Large intestine (tissue), 3 donors: ENCODE measurements around the gene HARS2. TPM values are rescaled to one million over a fixed set of nuclear protein-coding genes. Genes with fewer than 3 reads are reported as not detected.
"Not testable (repeated sequence)": the region's sequence is repeated elsewhere in the genome, so short reads cannot be mapped to it uniquely, and the experiment has no call there.

Experiments used
- DNase-seq, 2 donors: peaks; one replicate each; pipeline versions ENCODE4 v3.0.0 to v3.0.0-alpha.2; 2013
- H3K27ac ChIP-seq: one replicate; pipeline ENCODE4 v1.5.1; 2013; ENCODE audit warnings: low read length
- H3K27me3 ChIP-seq: 2 replicates; pipeline ENCODE4 v1.6.1; 2013; ENCODE audit warnings: low read length; ENCODE audit not compliant: control insufficient read depth, insufficient read depth
- H3K36me3 ChIP-seq: 2 replicates; pipeline ENCODE4 v1.6.1; 2013; ENCODE audit warnings: low read length; ENCODE audit not compliant: control insufficient read depth, insufficient read depth
- H3K4me1 ChIP-seq: one replicate; pipeline ENCODE4 v1.6.1; 2013; ENCODE audit warnings: low read length; ENCODE audit not compliant: control insufficient read depth, insufficient read depth
- H3K4me3 ChIP-seq: one replicate; pipeline ENCODE4 v1.5.1; 2013; ENCODE audit warnings: low read length
- H3K9me3 ChIP-seq: one replicate; pipeline ENCODE4 v1.6.1; 2013; ENCODE audit warnings: mild to moderate bottlenecking, low read depth, low read length, moderate library complexity; ENCODE audit not compliant: control insufficient read depth
- WGBS: methylation state at CpG from one replicate; pipeline ENCODE4 v1.1.5; 2013; ENCODE audit warnings: low lambda C conversion rate; ENCODE audit not compliant: insufficient coverage; 5-methylcytosine and 5-hydroxymethylcytosine counted together
- polyA plus RNA-seq: library from polyadenylated mRNA; unstranded; fragments of 120-200 nt; gene quantifications from one replicate; pipeline ENCODE4 v1.2.1, GENCODE V29; 2013

Gene HARS2
- polyA plus RNA-seq, 1 donor = 39.2 TPM

DNA sequence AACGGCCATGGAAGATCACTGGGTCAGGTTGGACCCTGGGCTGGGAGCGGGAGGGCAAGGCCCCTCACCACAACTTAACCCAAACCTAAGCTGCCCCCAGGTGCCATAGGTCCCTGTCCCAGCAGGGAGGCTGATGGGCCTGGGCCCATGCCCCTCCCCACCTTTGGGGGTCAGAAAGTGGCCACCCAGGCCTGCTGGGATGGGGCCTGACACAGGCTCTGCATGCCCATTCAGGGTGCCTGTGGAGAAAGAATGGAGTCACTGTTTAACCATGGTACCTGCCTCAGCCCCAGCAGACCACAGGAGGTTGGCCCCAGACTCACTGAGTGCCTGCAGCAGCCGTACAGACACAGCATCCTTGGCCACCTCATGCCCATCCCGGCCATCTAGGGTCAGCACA is 20.2 kb upstream of the HARS2 start:
- H3K4me3 ChIP-seq, H3K9me3 ChIP-seq, H3K4me1 ChIP-seq, H3K27ac ChIP-seq, H3K27me3 ChIP-seq, DNase-seq: not testable (repeated sequence)
- peaks cover 64% of the 10 kb centered on the region for H3K36me3 ChIP-seq
- WGBS = no CpG with 5 or more reads among the region's 4 CpGs

DNA sequence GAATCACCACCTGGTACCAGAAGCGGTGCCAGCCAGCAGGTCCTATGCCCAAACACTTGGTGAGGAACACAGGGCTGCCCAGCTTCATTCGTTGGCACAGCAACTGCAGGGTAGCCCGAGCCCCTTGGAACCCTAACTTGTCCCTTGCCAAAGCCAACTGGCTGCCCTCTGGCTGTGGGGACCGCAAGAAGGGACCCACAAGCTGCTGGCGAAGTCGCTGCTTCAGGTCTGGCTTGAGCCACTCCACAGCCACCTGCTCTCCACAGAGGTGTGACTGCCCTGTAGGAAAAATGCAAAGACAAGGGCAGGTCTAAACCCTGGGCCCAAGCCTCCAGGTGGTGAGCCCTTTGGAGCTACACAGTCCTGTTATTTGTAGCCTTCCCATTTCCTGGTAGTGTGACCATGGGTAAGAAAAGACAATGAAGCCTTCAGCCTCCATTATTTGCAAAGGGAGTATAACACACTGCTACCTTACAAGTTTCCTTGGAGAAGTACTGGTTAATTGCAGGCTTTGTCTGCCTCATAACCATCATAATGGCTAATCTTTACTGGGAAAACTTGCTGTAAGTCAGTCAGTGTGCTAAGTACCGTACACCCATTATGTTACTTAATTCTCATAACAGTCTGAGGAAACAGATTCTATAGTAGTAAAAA is 19.7 kb upstream of the HARS2 start:
- no peak overlapping the region for H3K27ac ChIP-seq
- WGBS = no CpG with 5 or more reads among the region's 7 CpGs
- DNase-seq = peak in 1 of 2 donors; percentile 9

DNA sequence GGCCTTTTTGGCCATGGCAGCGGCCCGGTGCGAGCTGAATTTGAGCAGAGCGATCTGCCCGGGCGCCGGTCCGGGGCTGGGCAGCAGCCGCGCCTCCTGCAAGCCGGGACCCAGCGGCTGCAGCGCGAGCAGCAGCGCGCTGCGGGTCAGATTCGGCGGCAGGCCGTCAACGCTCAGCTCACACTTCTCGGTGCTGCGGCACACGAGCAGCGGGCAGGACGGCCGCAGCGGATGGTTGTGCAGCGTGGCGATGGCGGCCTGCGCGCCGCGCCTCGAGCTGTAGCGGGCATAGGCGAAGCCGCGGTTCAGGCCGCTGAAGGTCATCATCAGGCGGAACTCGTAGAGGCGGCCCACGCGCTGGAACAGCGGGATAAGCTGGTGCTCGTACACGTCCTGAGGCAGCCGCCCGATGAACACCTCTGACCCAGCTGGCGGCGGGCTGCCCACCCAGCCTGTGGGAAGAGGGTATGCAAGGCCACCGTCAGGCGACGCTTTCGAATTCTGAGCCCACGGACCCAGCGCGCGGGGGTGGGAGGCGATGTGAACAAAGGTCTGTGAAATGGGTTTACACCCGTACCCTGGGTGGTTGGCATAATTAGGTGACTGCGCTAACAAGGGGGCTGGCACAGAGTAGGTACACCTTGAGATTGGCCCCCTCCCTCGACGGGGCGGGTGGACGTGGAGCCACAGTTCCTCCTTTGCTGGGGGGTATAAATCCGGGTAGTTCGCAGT is 18.6 kb upstream of the HARS2 start:
- H3K27ac ChIP-seq = no peak overlapping the region

More for the DNA sequence above, 19.7 kb upstream of the HARS2 start:
- no peaks in the 10 kb centered on the region for H3K9me3 ChIP-seq
- H3K27me3 ChIP-seq = no peaks in the 10 kb centered on the region
- no peaks in the 10 kb centered on the region for H3K4me1 ChIP-seq
- no peak overlapping the region for H3K4me3 ChIP-seq
- H3K36me3 ChIP-seq = peaks cover 70% of the 10 kb centered on the region

DNA sequence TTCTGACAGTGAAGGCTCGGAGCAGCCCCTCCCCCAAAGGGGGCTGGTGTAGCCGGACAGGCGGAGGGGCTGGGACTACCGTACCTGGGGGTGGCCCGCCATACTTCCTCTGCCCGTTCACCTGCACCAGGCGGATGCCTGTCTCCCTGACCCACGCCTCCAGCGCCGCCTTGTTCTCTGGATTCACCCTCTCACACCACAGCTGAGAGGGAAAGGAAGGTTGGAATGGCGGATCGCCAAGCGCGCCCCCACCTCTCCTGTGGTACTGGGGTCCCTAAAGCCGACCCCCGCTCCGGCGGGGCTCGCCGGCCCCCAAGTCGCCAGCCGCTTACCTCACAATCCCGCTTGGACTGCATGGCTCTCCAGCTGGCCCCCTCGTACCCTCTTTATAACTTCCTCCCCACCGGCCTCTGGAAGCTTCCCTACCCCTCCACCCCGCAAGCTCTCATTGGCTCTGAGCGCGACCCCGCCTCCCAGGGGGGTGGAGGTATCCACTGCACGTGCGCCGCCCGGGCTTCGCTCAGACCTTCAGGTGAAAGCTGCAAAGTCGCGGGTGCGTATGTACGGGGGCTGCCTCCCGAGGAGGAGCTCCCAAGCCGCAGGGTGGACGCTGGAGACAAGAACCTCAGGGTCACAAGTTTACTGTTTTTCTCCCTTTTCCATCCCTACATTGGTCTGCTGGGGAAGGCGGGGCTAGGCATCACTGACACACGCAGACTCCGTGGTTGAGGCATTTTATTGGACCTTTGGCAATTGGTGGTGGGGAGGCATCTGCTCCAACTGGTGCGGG is 17.9 kb upstream of the HARS2 start, which contains the start of gene DND1:
TSS of gene DND1 (minus strand) at position 390 of the 790 bp plus-strand sequence. CDS start at position 356, 34 bp downstream.
- no peak within 1 kb of the TSS for H3K4me3 ChIP-seq
- WGBS = no CpG with 5 or more reads among the region's 45 CpGs

More for the DNA sequence above, 18.6 kb upstream of the HARS2 start:
- Histone ChIP-seq H3K9me3 (no peaks in the 10 kb centered on the region), H3K4me3 (no peak overlapping the region), H3K36me3 (peaks cover 76% of the 10 kb centered on the region), H3K4me1 (no peaks in the 10 kb centered on the region), H3K27me3 (no peaks in the 10 kb centered on the region)
- WGBS = no CpG with 5 or more reads among the region's 70 CpGs
- peak in 1 of 2 donors; percentile 47 for DNase-seq

DNA sequence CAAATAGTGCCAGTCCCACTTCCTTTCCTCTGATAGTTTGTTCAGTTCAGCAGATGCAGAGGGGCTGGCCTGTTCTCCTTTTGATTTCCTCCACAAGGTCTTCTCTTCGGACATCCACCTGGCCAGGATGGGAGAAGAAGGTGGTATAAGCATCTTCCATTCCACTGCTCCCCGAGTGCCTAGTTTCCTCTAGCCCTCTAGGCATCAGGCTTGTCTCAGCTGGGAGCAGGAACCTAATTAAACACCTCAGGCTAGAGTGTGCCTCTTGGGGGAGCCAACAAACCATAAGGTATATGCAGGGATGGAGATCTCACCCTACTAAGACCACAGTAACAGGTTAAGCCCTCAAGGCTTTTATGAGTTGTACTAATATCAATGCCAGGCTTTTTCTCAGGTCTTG is 17.0 kb upstream of the HARS2 start:
- Histone ChIP-seq H3K27me3 (no peaks in the 10 kb centered on the region), H3K36me3 (peaks cover 70% of the 10 kb centered on the region), H3K4me1 (no peaks in the 10 kb centered on the region), H3K4me3 (no peak overlapping the region), H3K27ac (no peak overlapping the region), H3K9me3 (no peaks in the 10 kb centered on the region)
- no peak for DNase-seq
- no CpG with 5 or more reads among the region's 2 CpGs for WGBS

More for the DNA sequence above, 17.9 kb upstream of the HARS2 start, which contains the start of gene DND1:
- no peaks in the 10 kb centered on the region for H3K9me3 ChIP-seq
- H3K27me3 ChIP-seq = no peaks in the 10 kb centered on the region
- no peak for DNase-seq
- peaks cover 73% of the 10 kb centered on the region for H3K36me3 ChIP-seq
- H3K27ac ChIP-seq = no peak within 1 kb of the TSS
- H3K4me1 ChIP-seq = no peaks in the 10 kb centered on the region

DNA sequence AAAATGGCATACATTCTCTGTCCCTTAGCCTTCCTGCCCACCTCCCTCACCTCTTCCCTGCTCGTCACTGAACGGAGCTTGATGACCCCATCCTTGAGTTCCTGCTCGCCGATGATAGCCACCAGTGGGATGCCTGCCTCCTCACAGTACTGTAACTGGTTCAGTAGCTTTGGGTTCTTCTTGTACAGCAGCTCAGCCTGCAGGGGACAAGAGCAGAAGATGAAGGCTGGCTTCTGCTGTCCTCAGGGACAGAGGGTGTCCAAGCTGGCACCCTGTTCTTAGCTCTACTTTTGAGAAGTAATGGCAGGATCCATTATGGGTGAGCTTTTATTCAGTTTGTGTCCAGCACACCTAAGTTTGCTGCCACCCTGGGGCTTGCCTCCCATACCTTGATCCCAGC is 16.6 kb upstream of the HARS2 start:
- H3K27ac ChIP-seq = no peak overlapping the region
- H3K4me3 ChIP-seq = no peak overlapping the region
- H3K27me3 ChIP-seq = no peaks in the 10 kb centered on the region
- H3K4me1 ChIP-seq = no peaks in the 10 kb centered on the region
- no peak for DNase-seq
- no CpG with 5 or more reads among the region's 4 CpGs for WGBS
- H3K36me3 ChIP-seq = peaks cover 70% of the 10 kb centered on the region
- no peaks in the 10 kb centered on the region for H3K9me3 ChIP-seq

DNA sequence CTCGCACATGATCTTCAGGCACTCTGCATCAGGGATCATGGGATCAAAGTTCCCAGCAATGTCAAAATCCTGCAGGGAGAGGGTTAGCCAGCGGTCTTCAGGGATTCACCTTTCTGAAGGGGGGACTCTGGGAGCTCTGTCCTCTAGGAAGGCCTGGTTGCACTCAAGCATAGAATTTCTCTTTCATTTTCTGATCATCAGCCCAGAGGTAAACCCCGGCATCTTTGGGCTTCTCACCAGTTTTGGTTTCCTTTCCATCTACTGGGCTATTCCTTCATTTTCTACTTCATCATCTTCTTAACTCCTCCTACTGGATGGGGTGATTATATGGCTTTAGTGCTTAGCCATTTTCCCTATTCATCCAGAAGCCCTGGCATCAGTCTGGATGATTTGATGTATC is 13.3 kb upstream of the HARS2 start:
- no peak for DNase-seq
- H3K9me3 ChIP-seq = no peaks in the 10 kb centered on the region
- no peaks in the 10 kb centered on the region for H3K27me3 ChIP-seq
- no peak overlapping the region for H3K27ac ChIP-seq
- peaks cover 68% of the 10 kb centered on the region for H3K36me3 ChIP-seq
- no peaks in the 10 kb centered on the region for H3K4me1 ChIP-seq
- no CpG with 5 or more reads among the region's 3 CpGs for WGBS
- H3K4me3 ChIP-seq = no peak overlapping the region

DNA sequence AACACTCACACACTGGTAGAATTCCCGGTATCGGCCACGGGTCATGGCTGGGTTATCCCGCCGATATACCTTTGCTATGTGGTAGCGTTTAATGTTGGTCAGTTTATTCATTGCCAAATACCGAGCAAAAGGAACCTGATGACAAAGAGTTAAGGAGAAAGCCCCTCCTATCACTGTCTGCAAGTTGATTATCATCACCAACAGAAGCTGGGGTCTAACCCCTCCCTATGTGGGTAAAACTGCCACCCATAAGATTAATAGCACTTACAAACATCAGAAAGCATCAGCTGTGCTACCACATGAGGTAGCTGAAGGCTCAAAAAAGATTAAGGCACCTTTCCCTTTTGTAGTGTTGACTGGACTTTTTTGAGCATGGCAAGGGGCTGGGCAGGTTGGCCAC is 12.3 kb upstream of the HARS2 start:
- Histone ChIP-seq H3K4me1 (no peaks in the 10 kb centered on the region), H3K27ac (no peak overlapping the region), H3K9me3 (no peaks in the 10 kb centered on the region), H3K36me3 (peaks cover 58% of the 10 kb centered on the region), H3K4me3 (no peak overlapping the region), H3K27me3 (no peaks in the 10 kb centered on the region)
- DNase-seq = no peak
- WGBS = no CpG with 5 or more reads among the region's 7 CpGs

DNA sequence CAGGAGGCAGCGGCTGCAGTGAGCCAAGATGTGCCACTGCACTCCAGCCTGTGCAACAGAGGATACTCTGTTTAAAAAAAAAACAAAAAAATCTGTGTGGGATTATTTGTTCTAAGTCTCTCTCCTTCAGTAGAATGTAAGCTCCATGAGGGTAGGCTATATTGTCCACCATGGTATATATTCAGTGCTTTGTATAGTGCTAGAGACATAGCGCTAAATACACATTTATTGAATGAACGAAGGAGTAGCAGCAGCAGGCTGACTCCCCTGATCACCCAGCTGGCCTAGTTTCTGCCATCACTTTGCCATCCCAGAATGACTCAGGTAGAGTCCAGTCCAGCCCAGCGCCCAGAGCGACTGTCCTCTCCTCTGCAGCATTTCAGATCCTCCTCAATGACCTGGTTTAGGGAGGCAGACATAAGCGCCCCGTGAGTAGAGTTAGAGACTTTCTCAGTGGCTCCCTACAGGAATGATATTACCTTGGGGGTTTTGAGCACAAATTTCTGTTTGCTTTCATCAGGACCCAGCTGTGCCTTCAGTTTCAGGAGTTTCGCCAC is 801 bp upstream of the HARS2 start:
- Histone ChIP-seq H3K4me3 (peak overlapping the region; percentile 83), H3K27me3 (no peaks in the 10 kb centered on the region), H3K27ac (peak overlapping the region; percentile 16), H3K9me3 (no peaks in the 10 kb centered on the region), H3K36me3 (peaks cover 34% of the 10 kb centered on the region), H3K4me1 (peaks cover 3% of the 10 kb centered on the region)
- DNase-seq = no peak
- no CpG with 5 or more reads among the region's 8 CpGs for WGBS

DNA sequence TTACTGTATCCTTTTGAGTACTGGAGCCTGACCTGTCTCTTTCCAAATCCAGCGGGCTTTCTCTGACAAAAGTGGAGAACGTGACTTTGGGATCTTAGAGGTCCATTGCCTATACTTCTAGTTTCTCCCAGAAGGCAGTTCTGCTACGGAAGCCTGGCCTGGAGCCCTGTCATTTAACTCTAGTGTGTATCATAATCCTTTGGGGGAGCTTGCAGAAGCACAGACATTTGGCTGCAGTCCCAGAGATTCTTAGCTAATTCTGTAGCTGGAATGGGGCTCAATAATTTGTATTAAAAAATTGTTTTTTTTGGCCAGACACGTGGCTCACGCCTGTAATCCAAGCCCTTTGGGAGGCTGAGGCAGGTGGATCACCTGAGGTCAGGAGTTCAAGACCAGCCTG is 3.0 kb downstream of the HARS2 start:
- Histone ChIP-seq H3K36me3 (peaks cover 63% of the 10 kb centered on the region), H3K4me1 (peaks cover 3% of the 10 kb centered on the region), H3K4me3 (no peak overlapping the region), H3K27me3 (no peaks in the 10 kb centered on the region), H3K9me3 (no peaks in the 10 kb centered on the region), H3K27ac (no peak overlapping the region)
- DNase-seq = no peak
- no CpG with 5 or more reads among the region's 5 CpGs for WGBS
